ENCODE data around the gene BRAT1.
"Not testable (repeated sequence)": the region's sequence is repeated elsewhere in the genome, so short reads cannot be mapped to it uniquely, and the experiment has no call there.

Gene BRAT1

GRCh38 chr7:2583798-2584580, 28.7 kb upstream of the BRAT1 start:
- no peak for DNase-seq (ENCODE audit: low spot score)

GRCh38 chr7:2582006-2582735, 26.8 kb upstream of the BRAT1 start:
- no peak for DNase-seq (ENCODE audit: low spot score)

GRCh38 chr7:2580636-2581035, 25.3 kb upstream of the BRAT1 start:
- DNase-seq (ENCODE audit: low spot score), result peak; percentile 48

GRCh38 chr7:2577914-2578680, 22.8 kb upstream of the BRAT1 start:
- DNase-seq (ENCODE audit: low spot score), result no peak

GRCh38 chr7:2576742-2577491, 21.6 kb upstream of the BRAT1 start:
- DNase-seq (ENCODE audit: low spot score), result no peak

GRCh38 chr7:2575733-2576340, 20.5 kb upstream of the BRAT1 start:
- DNase-seq (ENCODE audit: low spot score), result no peak

- DNase-seq (ENCODE audit: low spot score), result no peak
These were observed 19.9 kb upstream of the BRAT1 start for GRCh38 chr7:2575046-2575732.

GRCh38 chr7:2573761-2574160, 18.4 kb upstream of the BRAT1 start:
- DNase-seq (ENCODE audit: low spot score), result no peak

- no peak for DNase-seq (ENCODE audit: low spot score)
These were observed 16.9 kb upstream of the BRAT1 start for GRCh38 chr7:2572101-2572842.

- no peak for DNase-seq (ENCODE audit: low spot score)
These were observed 16.1 kb upstream of the BRAT1 start for GRCh38 chr7:2571409-2571808.

- DNase-seq (ENCODE audit: low spot score), result no peak
These were observed 14.7 kb upstream of the BRAT1 start for GRCh38 chr7:2570021-2570420.

GRCh38 chr7:2569421-2569820, 14.1 kb upstream of the BRAT1 start:
- no peak for DNase-seq (ENCODE audit: low spot score)

GRCh38 chr7:2568521-2569223, 13.3 kb upstream of the BRAT1 start:
- DNase-seq (ENCODE audit: low spot score), result no peak

GRCh38 chr7:2567679-2568278, 12.5 kb upstream of the BRAT1 start:
- DNase-seq (ENCODE audit: low spot score), result peak; percentile 35

- DNase-seq (ENCODE audit: low spot score), result no peak
These were observed 11.8 kb upstream of the BRAT1 start for GRCh38 chr7:2566890-2567678.

- no peak for DNase-seq (ENCODE audit: low spot score)
These were observed 11.1 kb upstream of the BRAT1 start for GRCh38 chr7:2566348-2566889.

GRCh38 chr7:2564970-2565540, 9.7 kb upstream of the BRAT1 start:
- DNase-seq (ENCODE audit: low spot score), result no peak

GRCh38 chr7:2563955-2564354, 8.6 kb upstream of the BRAT1 start:
- not testable (repeated sequence) for DNase-seq (ENCODE audit: low spot score)
